Tibial nerve (tissue), 4 donors: ENCODE measurements around the gene PIEZO1.

ENCODE experiments used
- CTCF ChIP-seq, 5 experiments: fragments of 200-600 bp in 3 of 5; fragments of 450-650 bp in 2 of 5; sonication (generic) in 3 of 5; IDR thresholded peaks; one replicate each; pipeline ENCODE4 v1.5.1; 2016 to 2019; ENCODE audit warnings: antibody characterized with exemption in 5 of 5, mild to moderate bottlenecking in 3 of 5, moderate library complexity in 2 of 5
- EP300 ChIP-seq, 2 donors: sonication (generic); formaldehyde crosslinking; IDR thresholded peaks; one replicate each; pipeline ENCODE4 v1.6.1; 2017; ENCODE audit warnings: antibody characterized with exemption in 2 of 2, mild to moderate bottlenecking in 1 of 2
- POLR2A ChIP-seq, 2 donors: fragments of 450-650 bp; IDR thresholded peaks; one replicate each; pipeline ENCODE4 v1.6.1; 2017; ENCODE audit warnings: antibody characterized with exemption in 2 of 2, mild to moderate bottlenecking in 2 of 2, moderate library complexity in 2 of 2

GRCh38 chr16:88697831-88698615 lies 87.0 kb downstream of the PIEZO1 start:
- TF ChIP-seq CTCF (IDR thresholded peaks at IDR 0.05) (no peak), POLR2A (IDR thresholded peaks at IDR 0.05) (no peak), EP300 (IDR thresholded peaks at IDR 0.05) (no peak)
